HG03520 (cell line): ENCODE data around the gene SLC9A5.

ENCODE experiments used
- ATAC-seq: cut with Tn5 transposase; IDR thresholded peaks from one replicate; pipeline ENCODE4 v1.9.1; 2021; ENCODE audit warnings: mild to moderate bottlenecking, moderate library complexity; ENCODE audit not compliant: unreplicated experiment

The SLC9A5 gene

DNA sequence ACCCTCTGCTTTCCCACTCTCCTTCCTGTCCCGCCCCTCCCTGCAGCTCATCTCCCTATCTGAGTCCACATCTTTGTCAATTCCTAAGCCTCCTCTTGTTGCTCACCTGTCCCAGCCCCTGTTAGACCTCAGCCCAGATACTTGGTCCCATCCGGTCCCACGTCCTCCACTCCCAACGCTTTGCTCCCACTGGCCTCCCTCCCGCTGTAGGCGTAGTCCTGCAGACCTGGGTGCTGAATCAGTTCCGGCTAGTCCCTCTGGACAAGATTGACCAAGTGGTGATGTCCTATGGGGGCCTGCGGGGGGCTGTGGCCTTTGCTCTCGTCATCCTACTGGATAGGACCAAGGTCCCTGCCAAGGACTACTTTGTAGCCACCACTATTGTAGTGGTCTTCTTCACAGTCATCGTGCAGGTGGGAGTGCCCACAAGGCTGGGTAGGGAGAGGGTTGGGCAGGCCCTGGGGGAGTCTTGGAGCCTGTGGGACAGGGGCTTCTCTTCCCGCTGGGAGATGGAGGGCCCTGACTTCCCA lies 8.0 kb downstream of the SLC9A5 start:
- ATAC-seq = no peak

DNA sequence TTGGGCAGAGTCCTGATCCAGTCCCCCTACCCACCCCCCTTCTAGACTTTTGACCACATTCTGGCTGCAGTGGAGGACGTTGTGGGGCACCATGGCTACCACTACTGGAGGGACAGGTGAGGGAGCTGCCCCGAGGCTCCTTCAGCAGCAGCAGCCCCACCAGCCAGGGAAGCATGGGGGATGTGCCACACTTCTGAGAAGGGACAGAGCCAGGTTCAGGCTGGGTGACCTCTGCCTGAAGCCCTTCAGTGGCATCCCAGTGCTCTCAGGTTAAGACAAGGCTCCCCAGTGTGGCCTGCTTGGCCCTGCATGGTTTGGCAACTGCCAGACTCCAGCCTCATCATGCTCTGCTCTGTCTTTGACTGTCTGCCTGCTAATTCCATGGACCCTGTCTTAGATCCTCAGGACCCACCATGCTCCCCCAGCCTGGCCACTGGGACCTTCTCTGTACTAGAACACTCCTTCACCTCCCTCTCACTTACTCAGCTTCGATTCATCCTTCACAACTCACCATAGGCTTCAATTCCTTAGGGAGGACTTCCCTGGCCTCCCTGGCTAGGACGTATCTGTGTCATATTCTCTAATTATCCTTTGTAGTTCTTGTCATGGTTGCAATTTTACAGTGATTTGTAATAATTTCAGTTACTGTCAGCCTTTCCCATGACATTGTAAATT lies 8.8 kb downstream of the SLC9A5 start:
- no peak for ATAC-seq

DNA sequence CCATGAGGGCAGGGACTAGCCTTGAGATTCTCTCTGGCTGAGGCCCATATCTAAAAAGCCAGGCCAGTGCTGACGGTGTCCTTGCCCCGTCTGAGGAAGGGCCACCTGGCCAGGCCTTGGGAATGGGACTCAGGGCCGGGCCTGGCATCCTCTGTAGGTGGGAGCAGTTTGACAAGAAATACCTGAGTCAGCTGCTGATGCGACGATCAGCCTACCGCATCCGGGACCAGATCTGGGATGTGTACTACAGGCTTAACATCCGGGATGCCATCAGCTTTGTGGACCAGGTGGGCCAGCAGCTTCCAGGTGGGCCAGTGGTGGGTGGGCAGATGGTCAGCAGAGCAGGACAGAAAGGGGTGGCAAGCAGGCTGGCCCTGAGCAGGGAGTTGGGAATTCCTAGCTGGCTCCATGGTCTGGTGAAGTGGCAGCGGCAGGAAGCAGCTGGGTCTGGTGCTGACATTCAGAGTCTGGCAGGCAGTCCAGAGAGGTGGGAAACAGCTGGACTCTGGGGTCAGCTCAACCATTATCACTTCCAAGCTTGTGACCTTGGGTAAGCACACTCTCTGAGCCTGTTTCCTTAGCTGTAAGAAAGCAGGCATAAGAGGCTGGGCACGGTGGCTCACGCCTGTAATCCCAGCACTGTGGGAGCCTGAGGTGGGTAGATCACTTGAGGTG lies 9.5 kb downstream of the SLC9A5 start:
- no peak for ATAC-seq

DNA sequence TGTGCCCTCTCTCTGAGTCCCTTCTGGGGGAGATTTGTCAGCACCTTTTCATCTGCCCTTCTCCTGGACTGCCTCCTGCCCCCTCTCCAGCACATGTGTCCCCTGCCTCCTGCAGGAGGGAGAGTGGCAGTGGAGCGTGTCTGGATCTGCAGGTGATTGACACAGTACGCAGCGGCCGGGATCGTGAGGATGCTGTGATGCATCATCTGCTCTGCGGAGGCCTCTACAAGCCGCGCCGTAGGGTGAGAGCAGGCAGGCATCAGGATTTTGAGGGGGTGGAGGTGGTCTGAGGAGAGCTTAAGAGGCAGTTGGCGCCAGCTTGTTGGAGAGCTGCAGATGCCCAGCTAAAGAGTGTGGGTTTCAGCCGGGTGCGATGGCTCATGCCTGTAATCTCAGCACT lies 10.9 kb downstream of the SLC9A5 start:
- ATAC-seq = no peak

- no peak for ATAC-seq
These were observed 11.8 kb downstream of the SLC9A5 start for GRCh38 chr16:67260426-67261063.

DNA sequence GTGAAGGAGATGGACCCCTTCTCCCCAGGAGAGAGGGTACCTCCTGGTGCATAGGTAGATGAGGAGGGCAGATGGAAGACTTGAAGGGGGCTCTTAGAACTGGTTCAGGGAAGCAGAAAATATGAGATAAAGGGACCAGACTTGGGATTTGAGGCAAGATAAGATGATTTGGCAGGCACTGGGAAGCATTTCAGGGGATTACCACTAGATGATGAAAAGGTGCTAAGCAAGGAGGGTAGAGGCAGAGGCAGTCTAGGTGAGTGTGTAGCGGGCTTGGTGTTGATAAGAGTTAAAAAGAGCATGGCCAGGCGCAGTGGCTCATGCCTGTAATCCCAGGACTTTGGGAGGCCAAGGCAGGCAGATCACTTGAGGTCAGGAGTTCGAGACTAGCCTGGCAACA lies 14.4 kb downstream of the SLC9A5 start:
- no peak for ATAC-seq

DNA sequence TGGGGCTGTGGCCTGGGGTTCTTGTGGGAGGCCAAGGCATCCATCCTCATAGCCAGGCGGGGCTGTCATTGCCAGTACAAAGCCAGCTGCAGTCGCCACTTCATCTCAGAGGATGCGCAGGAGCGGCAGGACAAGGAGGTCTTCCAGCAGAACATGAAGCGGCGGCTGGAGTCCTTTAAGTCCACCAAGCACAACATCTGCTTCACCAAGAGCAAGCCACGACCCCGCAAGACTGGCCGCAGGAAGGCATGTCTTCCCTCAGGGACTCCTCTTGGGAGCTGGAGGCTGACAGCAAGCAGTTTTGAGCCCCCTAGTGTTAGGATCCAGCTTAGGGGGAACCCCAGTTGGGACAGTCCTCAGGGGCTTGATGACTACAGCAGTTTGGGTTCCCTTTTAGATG lies 15.5 kb downstream of the SLC9A5 start:
- ATAC-seq = no peak

GRCh38 chr16:67264866-67265265 lies 16.1 kb downstream of the SLC9A5 start:
- ATAC-seq = no peak

DNA sequence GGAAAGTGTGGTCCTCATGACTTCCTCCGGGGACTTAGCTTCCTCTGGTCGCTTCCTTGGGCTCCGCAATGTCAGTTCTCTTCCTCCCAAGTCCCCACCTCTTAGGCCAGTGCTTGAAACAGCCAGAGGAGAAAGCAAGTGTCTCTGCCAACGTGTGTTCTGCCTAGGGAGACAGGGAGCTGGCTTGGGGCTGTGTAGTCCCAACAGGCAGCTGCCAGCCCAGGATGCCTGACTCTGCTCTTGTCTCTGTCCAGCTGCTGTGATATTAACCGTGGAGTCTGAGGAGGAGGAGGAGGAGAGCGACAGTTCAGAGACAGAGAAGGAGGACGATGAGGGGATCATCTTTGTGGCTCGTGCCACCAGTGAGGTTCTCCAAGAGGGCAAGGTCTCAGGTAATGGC lies 17.1 kb downstream of the SLC9A5 start:
- no peak for ATAC-seq

GRCh38 chr16:67268136-67268579 lies 19.4 kb downstream of the SLC9A5 start:
- ATAC-seq = no peak

- no peak for ATAC-seq
These were observed 21.0 kb downstream of the SLC9A5 start for GRCh38 chr16:67269766-67270165.

DNA sequence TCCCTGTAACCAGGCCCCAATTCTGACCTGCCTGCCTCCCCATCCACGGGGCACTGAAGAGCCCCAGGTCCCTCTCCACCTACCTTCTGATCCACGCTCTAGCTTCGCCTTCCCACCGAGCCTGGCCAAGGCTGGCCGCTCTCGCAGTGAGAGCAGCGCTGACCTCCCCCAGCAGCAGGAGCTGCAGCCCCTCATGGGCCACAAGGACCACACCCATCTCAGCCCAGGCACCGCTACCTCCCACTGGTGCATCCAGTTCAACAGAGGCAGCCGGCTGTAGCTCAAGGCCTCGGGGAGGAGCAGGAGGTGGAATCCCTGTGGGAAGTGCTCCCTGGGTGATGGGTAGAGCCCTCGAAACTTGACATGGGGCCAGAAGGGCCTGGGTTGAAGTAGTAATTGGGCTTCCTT lies 22.2 kb downstream of the SLC9A5 start:
- no peak for ATAC-seq

- no peak for ATAC-seq
These were observed 22.7 kb downstream of the SLC9A5 start for GRCh38 chr16:67271446-67271845.

DNA sequence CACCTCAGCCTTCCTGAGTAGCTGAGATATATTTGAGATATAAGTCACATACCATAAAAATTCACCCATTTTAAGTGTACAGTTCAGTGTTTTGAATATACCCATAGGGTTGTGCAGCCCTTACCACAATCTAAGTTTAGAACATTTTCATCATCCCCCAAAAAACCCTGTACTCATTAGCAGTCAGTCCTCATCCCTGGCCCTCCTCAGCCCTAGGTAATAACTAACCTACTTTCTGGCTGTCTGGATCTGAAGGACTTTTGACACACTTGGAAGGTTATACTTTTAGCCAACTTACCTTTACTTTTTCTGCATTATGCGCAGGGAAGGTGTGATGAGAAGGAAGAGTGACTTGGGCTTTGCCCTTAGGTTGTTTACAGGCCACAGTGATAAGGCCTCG lies 26.5 kb downstream of the SLC9A5 start:
- ATAC-seq = no peak

GRCh38 chr16:67277294-67277998 lies 28.7 kb downstream of the SLC9A5 start:
- no peak for ATAC-seq

GRCh38 chr16:67277999-67278772 lies 29.4 kb downstream of the SLC9A5 start:
- no peak for ATAC-seq

DNA sequence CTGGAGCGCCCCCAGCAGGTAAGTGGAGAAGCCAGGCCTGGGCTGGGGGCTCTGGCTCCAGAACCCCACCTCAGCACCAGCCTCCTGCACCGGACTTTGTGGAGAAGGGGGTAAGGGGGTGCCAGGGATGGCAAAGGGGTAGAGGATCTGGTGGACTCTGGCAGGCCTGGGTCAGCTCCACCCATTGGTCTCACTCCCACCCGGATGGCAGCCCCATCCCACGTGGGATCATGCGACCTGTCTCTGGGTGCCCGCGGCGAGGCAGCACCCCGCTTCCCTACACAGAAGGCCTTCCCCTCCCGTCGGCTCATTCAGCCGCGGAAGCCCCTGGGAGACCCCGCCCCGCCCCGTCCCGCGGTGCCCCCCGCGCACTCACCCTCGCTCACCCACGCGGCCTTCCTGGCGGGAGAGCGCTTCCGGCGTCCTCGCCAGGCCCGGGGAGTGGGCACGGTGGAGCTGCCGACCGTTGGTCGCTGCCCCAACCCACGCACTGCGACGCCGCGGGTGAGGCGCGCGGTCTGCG lies 30.1 kb downstream of the SLC9A5 start:
- ATAC-seq = peak; percentile 34

DNA sequence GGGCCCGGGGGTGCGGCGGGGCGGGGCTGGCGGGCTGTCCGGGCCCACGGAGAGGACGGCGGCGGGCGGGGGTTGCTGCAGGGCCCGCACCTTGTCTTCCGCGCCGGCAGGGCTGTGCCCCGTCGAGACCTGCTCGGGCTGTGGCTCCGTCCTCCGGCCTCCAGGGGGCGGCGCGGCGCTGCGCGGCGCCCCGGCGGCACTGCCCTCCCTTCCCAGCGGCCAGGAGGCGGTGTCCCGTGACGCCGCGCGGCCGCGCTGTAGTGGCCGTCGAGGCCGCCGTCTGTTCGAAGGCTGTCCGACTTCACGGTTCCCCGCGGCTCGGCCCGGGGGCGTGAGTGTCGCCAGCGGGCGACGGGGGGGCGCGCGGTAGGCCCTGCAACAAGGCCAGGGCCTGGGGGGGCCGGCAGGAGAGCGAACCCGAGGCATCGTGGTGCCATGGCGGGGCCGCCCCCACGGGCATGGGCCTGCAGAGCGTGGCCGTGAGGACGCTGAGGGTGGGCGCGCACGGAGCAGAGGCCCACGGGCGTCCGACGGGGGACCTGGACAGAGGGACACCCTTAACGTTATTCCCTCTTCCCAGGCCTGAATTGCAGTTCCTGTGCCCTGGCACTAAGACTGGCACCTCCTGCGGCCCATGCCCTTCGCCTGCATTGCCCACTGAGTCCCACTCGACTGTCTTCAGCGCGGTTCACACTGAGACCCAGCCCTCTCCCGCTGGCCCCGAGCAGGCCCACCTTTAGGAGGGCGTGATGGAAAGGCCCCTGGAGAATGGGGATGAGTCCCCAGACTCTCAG lies 30.7 kb downstream of the SLC9A5 start, which contains the start of gene PLEKHG4:
Gene PLEKHG4, plus strand, starts transcription at position 237 of the 794 bp plus-strand sequence. Its CDS starts 513 bp downstream, at position 750.
- peak; percentile 73 for ATAC-seq
